GM12864 (cell line): ENCODE measurements around the gene ARL6IP5.

ENCODE experiments used
- DNase-seq: peaks from one replicate; pipeline ENCODE4 v3.0.0-alpha.2; 2011; ENCODE audit warnings: low read depth
- H3K4me3 ChIP-seq: 2 replicates; pipeline ENCODE4 v1.5.1; 2011; ENCODE audit warnings: mild to moderate bottlenecking, low read depth, low read length, control low read depth
- TF ChIP-seq, protein P1 (sequence below): IDR thresholded peaks from 2 replicates; pipeline ENCODE4 v1.5.1; 2011; ENCODE audit warnings: low read depth, mild to moderate bottlenecking, moderate library complexity, low read length, control low read depth, inconsistent platforms; ENCODE audit errors: missing control alignments

The ARL6IP5 gene

DNA sequence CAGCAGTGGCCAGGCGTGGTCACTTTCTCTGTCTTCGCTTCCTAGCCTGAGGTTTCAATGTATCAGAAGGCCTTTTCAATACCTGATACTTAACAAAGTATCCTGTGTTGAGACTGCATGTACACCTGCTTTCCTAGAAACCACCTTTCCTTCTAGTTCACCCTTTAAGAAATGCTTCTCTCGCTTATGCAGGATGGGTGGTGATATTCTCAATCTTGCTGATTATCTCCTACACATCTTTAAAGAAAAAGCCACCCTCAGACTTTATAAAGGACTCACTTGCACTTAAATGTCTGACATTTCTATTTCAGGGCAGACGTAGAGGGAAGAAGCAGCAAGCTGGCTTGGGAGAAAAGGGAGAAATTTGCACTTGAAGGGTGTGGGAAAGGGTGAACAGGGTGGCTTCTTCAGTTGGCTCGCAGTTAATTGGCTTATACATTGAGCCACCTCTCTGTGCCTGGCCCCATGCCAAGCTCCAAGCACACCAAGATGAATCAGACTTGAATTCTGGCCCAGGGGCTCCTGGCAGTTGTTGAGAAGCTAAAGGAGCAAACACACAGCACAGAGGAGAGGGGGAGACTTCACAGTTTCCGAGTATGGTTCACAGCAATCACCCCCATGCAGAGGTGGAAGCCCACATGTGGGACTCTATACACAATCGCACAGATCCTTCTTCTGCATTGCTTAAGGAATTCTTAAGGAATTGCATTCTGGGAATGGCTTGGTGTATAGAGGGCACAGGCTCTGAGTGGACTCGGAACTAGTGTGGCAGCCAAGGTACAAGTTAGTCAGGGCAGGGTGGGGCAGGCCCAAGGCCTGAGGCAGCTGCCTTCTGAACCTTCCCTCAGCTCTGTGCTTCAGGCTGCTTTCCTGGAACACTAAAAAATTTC is 1.3 kb downstream of the ARL6IP5 start:
- H3K4me3 ChIP-seq, result peak overlapping the region; percentile 75
- no peak for DNase-seq
- TF ChIP-seq, protein P1, sequence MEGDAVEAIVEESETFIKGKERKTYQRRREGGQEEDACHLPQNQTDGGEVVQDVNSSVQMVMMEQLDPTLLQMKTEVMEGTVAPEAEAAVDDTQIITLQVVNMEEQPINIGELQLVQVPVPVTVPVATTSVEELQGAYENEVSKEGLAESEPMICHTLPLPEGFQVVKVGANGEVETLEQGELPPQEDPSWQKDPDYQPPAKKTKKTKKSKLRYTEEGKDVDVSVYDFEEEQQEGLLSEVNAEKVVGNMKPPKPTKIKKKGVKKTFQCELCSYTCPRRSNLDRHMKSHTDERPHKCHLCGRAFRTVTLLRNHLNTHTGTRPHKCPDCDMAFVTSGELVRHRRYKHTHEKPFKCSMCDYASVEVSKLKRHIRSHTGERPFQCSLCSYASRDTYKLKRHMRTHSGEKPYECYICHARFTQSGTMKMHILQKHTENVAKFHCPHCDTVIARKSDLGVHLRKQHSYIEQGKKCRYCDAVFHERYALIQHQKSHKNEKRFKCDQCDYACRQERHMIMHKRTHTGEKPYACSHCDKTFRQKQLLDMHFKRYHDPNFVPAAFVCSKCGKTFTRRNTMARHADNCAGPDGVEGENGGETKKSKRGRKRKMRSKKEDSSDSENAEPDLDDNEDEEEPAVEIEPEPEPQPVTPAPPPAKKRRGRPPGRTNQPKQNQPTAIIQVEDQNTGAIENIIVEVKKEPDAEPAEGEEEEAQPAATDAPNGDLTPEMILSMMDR, result no peak

DNA sequence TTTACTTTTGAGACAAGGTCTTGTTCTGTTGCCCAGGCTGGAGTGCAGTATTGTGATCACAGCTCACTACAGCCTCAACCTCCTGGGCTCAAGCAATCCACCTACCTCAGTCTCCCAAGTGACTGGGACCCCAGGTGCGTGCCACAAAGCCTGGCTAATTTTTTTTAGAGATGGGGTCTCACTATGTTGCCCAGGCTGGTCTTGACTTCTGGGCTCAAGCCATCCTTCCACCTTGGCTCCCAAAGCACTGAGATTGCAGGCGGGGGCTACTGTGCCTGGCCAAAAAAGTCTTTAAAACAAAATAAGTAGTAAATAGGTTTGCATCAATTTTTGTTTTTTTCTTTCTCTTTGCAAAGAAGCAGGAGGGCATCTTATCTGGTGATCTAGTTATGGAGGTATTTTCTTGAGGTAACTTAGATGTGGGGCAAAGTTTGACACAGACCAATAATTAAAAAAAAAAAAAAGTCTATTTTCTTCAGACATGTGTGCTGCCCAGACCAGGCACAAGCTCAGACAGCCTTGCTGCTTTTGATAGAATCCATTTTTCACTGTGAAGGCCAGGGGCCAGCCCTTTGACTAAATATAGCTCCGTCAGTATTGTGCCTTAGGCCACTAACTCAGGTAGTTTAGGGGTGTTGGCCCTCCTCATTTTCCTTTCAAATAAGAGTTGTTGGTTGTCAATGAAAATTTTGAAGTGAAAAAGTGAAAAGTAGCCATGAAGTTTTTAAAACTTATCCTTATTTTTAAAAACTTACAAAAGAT is 2.5 kb downstream of the ARL6IP5 start:
- no peak for DNase-seq
- H3K4me3 ChIP-seq, result peak overlapping the region; percentile 75
- TF ChIP-seq, protein P1, result no peak

DNA sequence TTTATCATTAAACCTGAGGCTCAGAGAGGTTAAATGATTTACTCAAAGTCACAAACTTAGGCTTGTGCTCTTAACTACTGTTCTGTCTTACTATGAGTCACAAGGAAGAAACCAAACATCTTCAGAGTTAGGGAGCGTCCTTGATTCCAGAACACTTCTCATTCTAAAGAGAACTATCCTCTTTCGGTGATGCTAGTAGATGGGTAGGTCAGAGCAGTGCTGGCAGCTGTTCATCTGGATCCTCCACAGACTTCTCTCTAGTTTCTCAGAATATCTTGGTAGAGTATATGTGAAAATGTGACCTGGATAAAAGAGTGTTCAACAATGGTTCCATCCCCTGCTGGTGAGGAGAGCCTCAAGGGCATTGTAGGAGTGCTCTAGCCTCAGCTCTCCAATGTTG is 3.3 kb downstream of the ARL6IP5 start:
- TF ChIP-seq, protein P1, result no peak
- no peak for DNase-seq
- peak overlapping the region; percentile 40 for H3K4me3 ChIP-seq

DNA sequence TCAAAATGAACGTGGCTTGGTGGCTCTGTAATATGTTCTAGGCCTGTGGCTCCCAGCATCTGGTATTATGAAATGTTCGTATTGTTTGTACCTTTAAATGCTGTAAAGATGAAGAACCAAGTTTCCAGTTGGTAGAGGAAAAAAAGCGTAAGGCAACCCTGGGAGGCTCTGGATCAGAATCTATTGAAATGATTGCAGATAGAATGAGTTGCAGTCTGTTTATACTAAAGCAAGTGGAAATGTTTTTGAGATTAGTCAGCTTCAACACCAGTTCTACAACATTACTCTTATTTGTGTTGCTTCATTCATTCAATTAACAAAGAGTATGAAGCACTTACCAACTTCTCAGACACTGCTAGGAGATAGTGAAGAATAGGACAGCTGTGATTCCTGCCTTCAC is 5.3 kb downstream of the ARL6IP5 start:
- TF ChIP-seq, protein P1, result no peak
- no peak overlapping the region for H3K4me3 ChIP-seq
- no peak for DNase-seq

DNA sequence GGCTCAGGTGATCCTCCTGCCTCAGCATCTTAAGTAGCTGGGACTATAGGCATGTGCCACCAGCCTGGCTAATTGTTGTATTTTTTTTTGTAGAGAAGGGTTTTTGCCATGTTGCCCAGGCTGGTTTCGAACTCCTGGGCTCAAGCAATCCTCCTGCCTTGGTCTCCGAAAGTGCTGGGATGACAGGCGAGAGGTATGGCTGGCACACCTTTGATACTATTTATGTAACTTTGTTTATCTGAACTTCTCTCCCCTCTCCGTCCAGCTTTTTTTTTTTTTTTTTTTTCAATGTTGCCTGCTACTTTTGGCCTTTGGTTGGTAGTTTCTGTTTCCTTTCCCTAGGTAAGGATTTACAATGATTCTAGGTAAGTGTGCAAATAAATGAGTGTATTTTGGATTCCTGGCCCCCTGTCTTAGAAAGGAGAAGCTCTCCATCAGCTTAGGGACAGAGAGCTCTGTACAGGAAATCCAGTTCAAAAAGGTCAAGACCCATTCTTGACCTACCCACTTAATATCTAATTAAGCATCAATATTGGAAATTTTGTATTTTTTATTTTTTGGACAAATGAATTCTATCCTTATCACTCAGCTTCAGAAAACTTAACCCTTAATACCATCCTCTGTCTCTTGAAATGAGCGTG is 6.8 kb downstream of the ARL6IP5 start:
- no peak for DNase-seq
- TF ChIP-seq, protein P1, result no peak
- peak overlapping the region; percentile 34 for H3K4me3 ChIP-seq

DNA sequence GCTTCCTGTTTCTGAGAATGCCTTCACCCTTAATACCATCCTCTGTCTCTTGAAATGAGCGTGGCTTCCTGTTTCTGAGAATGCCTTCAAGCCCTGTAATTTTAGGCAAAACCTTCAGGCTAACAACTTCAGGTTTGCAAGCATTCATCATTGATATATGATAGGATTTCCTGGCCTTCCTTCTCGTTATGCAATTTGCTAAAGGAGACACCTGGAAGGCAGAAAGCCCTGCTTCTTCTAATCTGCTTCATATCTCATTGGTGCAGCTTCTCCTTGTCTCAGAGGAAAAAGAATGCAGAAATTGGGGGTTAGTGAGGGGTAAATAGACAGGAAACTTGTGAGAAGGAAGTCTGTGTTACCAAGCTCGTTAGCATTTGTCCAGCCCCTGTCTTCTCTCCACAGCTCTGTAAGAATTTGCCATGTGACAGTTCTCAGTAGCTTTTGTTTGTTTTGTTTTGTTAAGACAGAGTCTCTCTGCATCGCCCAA is 7.3 kb downstream of the ARL6IP5 start:
- peak overlapping the region; percentile 14 for H3K4me3 ChIP-seq
- DNase-seq, result no peak
- TF ChIP-seq, protein P1, result no peak
